Esophagus squamous epithelium (tissue), 5 donors: ENCODE results near the gene BCL2. TPM values are rescaled to one million over a fixed set of nuclear protein-coding genes. Genes with fewer than 3 reads are reported as not detected.
A peak's percentile ranks its signal among the peaks of the same experiment; 100 is the strongest.

ENCODE experiments used
- DNase-seq: peaks from one replicate; lab custom pipeline; 2025; lab: John Stamatoyannopoulos, UW
- H3K27ac ChIP-seq, 4 donors: fragments of 200-600 bp; sonication (generic); one replicate each; pipeline ENCODE4 v1.5.1; 2016 to 2019; ENCODE audit warnings: mild to moderate bottlenecking in 1 of 4
- H3K27me3 ChIP-seq, 4 donors: fragments of 200-600 bp; sonication (generic); 1 replicate in 3 of 4; 2 replicates in 1 of 4; pipeline versions ENCODE4 v1.5.1 to v1.6.0; 2017 to 2021; ENCODE audit warnings: antibody characterized with exemption in 1 of 4
- H3K36me3 ChIP-seq, 3 donors: fragments of 200-600 bp; sonication (generic); one replicate each; pipeline ENCODE4 v1.5.1; 2016 to 2019
- H3K4me1 ChIP-seq, 3 donors: fragments of 200-600 bp; sonication (generic); one replicate each; pipeline ENCODE4 v1.5.1; 2017 to 2019
- H3K4me3 ChIP-seq, 4 donors: fragments of 200-600 bp; sonication (generic); 1 replicate in 3 of 4; 2 replicates in 1 of 4; pipeline ENCODE4 v1.5.1; 2016 to 2019; ENCODE audit warnings: mild to moderate bottlenecking in 2 of 4, moderate library complexity in 1 of 4
- H3K9me3 ChIP-seq, 3 donors: fragments of 200-600 bp; sonication (generic); one replicate each; pipeline ENCODE4 v1.5.1; 2016 to 2019
- POLR2A ChIP-seq, 4 donors: fragments of 450-650 bp; IDR thresholded peaks; one replicate each; pipeline ENCODE4 v1.6.1; 2017; ENCODE audit warnings: antibody characterized with exemption in 4 of 4, mild to moderate bottlenecking in 4 of 4, moderate library complexity in 3 of 4
- WGBS, 2 donors: methylation state at CpG; one replicate each; pipeline ENCODE4 v1.1.5; 2018; 5-methylcytosine and 5-hydroxymethylcytosine counted together
- intact Hi-C: fragments of 100-400 bp; cut with DNase I; formaldehyde crosslinking; loops from one replicate; pipeline ENCODE4 v1.15.0; 2022
- total RNA-seq, 4 donors: library from RNA; depleted of rRNA; stranded (reverse); fragments of >200 nt; gene quantifications; one replicate each; pipeline ENCODE4 v1.1.0, GENCODE V29; 2016
- TF ChIP-seq, protein P1 (sequence below), 6 experiments: fragments of 450-650 bp in 4 of 6; fragments of 200-600 bp in 2 of 6; sonication (generic) in 2 of 6; IDR thresholded peaks; one replicate each; pipeline ENCODE4 v1.5.1; 2016 to 2019; ENCODE audit warnings: antibody characterized with exemption in 6 of 6, mild to moderate bottlenecking in 4 of 6, moderate library complexity in 4 of 6
- donor health status: DM: yes; HTN: yes; CAD: no.

Gene BCL2
- total RNA-seq, 4 donors from 2014 or later: 3.1 to 17.4 (median 4.2) TPM

DNA sequence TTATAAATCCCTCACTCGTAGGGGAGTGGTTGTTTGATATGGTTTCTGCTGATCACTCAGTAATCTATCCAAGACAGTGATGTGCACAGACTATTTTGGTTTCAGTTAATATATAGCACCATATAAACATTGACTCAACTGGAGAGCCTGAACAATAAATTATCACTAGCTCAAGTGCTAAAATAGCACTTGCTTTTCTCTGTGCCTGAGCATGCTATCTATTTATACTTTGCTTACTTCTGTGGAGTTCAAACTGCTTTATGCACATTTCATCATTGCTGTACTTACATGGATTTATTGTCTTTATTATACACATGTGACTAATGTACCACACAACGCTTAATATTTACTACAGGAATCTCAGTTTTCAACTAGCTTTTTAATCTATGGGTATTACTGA is 133.6 kb downstream of the BCL2 start:
- H3K27ac ChIP-seq: peak overlapping the region in 3 of 4 donors; percentile 22 to 62 (median 61)
- no peak for DNase-seq
- no peak overlapping the region for H3K4me3 ChIP-seq
- intact Hi-C loops: no loop called here
- WGBS, 2 donors: 39 to 50% methylated on average over 2 of the region's 2 CpGs
- H3K36me3 ChIP-seq: no peaks in the 10 kb centered on the region
- TF ChIP-seq POLR2A (IDR thresholded peaks at IDR 0.05): no peak
- TF ChIP-seq, protein P1, sequence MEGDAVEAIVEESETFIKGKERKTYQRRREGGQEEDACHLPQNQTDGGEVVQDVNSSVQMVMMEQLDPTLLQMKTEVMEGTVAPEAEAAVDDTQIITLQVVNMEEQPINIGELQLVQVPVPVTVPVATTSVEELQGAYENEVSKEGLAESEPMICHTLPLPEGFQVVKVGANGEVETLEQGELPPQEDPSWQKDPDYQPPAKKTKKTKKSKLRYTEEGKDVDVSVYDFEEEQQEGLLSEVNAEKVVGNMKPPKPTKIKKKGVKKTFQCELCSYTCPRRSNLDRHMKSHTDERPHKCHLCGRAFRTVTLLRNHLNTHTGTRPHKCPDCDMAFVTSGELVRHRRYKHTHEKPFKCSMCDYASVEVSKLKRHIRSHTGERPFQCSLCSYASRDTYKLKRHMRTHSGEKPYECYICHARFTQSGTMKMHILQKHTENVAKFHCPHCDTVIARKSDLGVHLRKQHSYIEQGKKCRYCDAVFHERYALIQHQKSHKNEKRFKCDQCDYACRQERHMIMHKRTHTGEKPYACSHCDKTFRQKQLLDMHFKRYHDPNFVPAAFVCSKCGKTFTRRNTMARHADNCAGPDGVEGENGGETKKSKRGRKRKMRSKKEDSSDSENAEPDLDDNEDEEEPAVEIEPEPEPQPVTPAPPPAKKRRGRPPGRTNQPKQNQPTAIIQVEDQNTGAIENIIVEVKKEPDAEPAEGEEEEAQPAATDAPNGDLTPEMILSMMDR (IDR thresholded peaks at IDR 0.05): no peak
- no peaks in the 10 kb centered on the region for H3K9me3 ChIP-seq
- H3K4me1 ChIP-seq: peaks cover 8 to 48% (median 17%) of the 10 kb centered on the region in 3 donors
- no peaks in the 10 kb centered on the region for H3K27me3 ChIP-seq

DNA sequence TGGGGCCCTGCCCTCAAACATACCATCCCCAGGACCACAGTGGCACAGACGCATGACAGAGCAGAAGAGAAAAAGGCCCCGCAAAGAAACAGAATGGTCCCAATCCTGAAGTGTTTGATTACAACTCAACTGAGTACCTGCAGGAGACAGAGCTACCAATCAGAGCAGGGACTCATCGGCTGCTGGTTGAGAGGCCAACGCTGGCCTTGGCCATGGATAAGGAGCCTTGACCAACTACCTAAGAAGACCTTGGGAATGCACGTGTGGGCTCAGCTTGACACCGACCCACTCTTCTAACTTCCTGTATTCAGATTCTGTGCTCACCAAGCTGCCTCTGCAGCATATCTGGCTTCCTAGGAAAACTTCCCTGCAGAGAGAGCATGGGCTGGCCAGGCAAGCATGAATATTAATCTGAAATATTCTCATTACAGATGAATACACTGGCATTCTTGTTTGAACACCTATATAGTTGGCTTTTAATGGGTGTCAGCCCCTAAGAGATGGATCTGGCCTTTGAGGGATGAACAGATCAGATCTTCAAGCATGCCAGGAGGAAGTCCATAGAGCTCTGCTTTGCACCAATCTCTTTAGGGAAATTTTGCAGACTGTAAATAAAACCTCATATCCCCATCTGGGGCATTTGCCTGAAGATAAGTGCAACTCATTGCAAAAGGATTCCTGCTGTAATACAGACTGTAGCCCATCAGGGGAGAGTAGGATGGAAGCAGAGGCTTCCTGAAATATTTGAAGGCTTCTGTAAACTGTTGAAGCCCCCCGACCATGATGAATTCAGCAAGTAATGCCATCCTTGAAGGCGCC is 135.4 kb downstream of the BCL2 start:
- TF ChIP-seq, protein P1 (IDR thresholded peaks at IDR 0.05): no peak
- no peak for TF ChIP-seq POLR2A (IDR thresholded peaks at IDR 0.05)
- H3K4me1 ChIP-seq: peaks cover 10 to 53% (median 17%) of the 10 kb centered on the region in 3 donors
- intact Hi-C loops: no loop called here

GRCh38 chr18:63183378-63183777 is 136.2 kb downstream of the BCL2 start:
- no peaks in the 10 kb centered on the region for H3K27me3 ChIP-seq
- H3K4me1 ChIP-seq: peaks cover 17 to 60% (median 18%) of the 10 kb centered on the region in 3 donors
- no peak overlapping the region for H3K4me3 ChIP-seq
- DNase-seq: no peak
- no peak overlapping the region for H3K27ac ChIP-seq
- no peaks in the 10 kb centered on the region for H3K9me3 ChIP-seq
- H3K36me3 ChIP-seq: no peaks in the 10 kb centered on the region
- TF ChIP-seq, protein P1 (IDR thresholded peaks at IDR 0.05): no peak
- no peak for TF ChIP-seq POLR2A (IDR thresholded peaks at IDR 0.05)
- intact Hi-C loops: no loop called here
- WGBS, 2 donors: 82 to 91% methylated on average over 6 to 8 of the region's 9 CpGs

More for the DNA sequence above, 135.4 kb downstream of the BCL2 start:
- DNase-seq: no peak
- Histone ChIP-seq H3K4me3 (no peak overlapping the region), H3K9me3 (no peaks in the 10 kb centered on the region), H3K36me3 (no peaks in the 10 kb centered on the region), H3K27ac (no peak overlapping the region), H3K27me3 (no peaks in the 10 kb centered on the region)
- WGBS, 2 donors: 77 to 93% methylated on average over 6 to 8 of the region's 8 CpGs

- intact Hi-C loops: no loop called here
- no peak for DNase-seq
- H3K9me3 ChIP-seq: no peaks in the 10 kb centered on the region
- H3K4me1 ChIP-seq: peaks cover 16 to 64% (median 17%) of the 10 kb centered on the region in 3 donors
- no peak overlapping the region for H3K4me3 ChIP-seq
- H3K27ac ChIP-seq: no peak overlapping the region
- 59 to 71% methylated on average over 5 of the region's 5 CpGs for WGBS, 2 donors
- no peaks in the 10 kb centered on the region for H3K36me3 ChIP-seq
- H3K27me3 ChIP-seq: no peaks in the 10 kb centered on the region
- no peak for TF ChIP-seq POLR2A (IDR thresholded peaks at IDR 0.05)
- TF ChIP-seq, protein P1 (IDR thresholded peaks at IDR 0.05): no peak
Observed at GRCh38 chr18:63182861-63183260, 136.7 kb downstream of the BCL2 start.

DNA sequence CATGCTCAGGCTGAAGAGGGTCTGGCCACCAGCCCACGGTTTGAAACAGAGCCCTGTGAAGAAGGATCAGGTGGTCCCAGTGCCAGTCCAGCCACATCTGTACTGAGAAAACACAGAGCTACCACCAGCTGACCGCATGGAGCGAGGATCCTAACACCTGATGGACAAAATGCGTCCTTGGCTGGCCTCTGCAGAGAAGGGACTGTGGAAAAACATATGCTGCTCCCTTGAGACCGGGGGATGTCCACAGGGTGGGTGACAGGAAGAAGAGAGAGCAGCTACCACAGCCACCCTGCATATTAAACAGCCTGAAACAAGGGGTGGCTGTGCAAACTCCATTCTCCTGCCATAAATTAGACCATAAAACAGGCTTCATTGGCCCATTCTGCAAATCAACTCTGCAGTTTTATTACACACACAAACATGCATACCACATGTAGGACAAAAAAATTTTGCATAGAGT is 137.2 kb downstream of the BCL2 start:
- TF ChIP-seq, protein P1 (IDR thresholded peaks at IDR 0.05): no peak
- TF ChIP-seq POLR2A (IDR thresholded peaks at IDR 0.05): no peak
- H3K4me1 ChIP-seq: peaks cover 11 to 62% (median 12%) of the 10 kb centered on the region in 3 donors
- no peak for DNase-seq

More for the DNA sequence above, 137.2 kb downstream of the BCL2 start:
- Histone ChIP-seq H3K4me3 (no peak overlapping the region), H3K9me3 (no peaks in the 10 kb centered on the region), H3K27ac (no peak overlapping the region), H3K27me3 (no peaks in the 10 kb centered on the region), H3K36me3 (no peaks in the 10 kb centered on the region)
- intact Hi-C loops: no loop called here
- 77 to 82% methylated on average over 4 of the region's 5 CpGs for WGBS, 2 donors
